Stimulated activated CD4-positive, alpha-beta T cell treated with anti-CD3 and anti-CD28 coated beads, Interleukin-2, amount 100 ng/mL, for 48 hours (primary cell): ENCODE measurements around the gene CDKN2AIP.

Experiments used
- DNase-seq, 2 donors: peaks; one replicate each; pipeline ENCODE4 v3.0.0-alpha.2; 2020

The CDKN2AIP gene, protein sequence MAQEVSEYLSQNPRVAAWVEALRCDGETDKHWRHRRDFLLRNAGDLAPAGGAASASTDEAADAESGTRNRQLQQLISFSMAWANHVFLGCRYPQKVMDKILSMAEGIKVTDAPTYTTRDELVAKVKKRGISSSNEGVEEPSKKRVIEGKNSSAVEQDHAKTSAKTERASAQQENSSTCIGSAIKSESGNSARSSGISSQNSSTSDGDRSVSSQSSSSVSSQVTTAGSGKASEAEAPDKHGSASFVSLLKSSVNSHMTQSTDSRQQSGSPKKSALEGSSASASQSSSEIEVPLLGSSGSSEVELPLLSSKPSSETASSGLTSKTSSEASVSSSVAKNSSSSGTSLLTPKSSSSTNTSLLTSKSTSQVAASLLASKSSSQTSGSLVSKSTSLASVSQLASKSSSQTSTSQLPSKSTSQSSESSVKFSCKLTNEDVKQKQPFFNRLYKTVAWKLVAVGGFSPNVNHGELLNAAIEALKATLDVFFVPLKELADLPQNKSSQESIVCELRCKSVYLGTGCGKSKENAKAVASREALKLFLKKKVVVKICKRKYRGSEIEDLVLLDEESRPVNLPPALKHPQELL

DNA sequence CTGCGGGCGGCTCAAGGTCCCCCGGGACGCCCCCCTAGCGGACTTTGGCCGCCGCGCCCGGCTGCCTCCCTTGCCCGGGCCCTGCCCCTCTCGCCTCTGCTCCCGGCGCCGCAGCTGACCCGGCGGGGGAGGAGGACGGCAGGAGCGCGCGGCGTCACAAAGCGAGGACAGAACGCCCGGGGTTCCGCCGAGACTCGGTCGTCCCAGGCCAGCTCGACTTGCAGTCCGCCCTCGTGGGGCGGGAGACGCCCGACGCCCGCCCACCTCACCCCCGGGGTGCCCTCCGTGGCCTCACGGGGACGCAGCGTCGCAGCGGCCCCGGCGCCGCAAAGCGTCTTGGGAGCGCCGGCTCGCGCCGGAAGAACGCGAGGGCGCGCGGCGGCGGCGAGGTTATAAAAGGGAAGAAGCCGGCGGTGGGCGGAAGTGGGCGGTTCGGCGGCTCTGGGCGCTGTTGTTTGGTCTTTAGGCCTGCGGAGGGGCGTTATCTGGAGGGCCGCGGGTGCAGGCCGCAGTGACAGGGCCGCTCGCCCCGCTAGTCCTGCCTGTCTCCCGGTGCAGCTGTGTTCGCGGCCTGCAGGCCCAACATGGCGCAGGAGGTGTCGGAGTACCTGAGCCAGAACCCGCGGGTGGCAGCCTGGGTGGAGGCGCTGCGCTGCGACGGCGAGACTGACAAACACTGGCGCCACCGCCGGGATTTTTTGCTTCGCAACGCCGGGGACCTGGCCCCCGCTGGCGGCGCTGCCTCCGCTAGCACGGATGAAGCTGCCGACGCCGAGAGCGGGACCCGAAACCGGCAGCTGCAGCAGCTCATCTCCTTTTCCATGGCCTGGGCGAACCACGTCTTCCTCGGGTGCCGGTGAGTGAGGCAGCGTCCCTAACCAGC lies at the start of gene CDKN2AIP:
Gene CDKN2AIP, plus strand, starts transcription at position 423 of the 883 bp plus-strand sequence. Its CDS starts 162 bp downstream, at position 585.
- peak; percentile 90 to 94 for DNase-seq

DNA sequence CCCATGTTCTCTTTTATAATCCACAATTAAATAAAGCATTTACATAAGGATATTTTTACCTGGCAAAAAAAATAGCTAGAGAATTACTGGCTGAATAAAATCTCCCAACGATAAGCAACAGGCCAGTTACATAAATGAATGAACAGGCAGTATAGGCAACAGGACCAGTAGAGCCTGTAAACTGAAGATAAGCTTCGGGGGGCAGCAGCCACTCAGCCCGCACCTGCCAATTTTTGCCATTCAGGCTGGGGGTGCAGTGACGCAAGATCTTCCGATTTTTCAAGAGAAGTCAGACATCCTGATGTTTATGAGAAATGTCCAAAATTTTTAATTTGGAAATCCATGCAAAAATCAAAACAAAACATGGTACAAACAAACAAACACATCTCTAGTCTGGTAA lies 49.0 kb upstream of the CDKN2AIP start:
- DNase-seq = no peak

DNA sequence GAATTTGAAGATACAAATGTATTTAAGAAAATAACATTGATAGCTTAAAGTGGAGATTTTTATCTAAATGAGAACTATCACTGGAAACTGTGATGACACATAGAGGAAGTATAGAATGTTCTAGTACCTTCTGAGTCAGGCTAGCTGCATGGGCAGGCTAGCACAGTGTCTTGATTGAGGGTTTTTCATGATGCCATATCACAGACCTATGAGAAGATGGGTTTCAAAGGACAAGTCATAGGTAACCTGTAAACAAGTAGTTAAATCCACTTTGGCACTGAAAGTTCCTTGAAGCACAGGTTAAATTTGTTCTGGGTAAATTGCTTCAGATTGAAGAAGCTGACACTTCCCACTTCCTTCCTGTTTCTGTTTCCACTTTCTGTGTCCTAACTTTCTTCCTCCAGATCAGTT lies 48.2 kb upstream of the CDKN2AIP start:
- DNase-seq = no peak

DNA sequence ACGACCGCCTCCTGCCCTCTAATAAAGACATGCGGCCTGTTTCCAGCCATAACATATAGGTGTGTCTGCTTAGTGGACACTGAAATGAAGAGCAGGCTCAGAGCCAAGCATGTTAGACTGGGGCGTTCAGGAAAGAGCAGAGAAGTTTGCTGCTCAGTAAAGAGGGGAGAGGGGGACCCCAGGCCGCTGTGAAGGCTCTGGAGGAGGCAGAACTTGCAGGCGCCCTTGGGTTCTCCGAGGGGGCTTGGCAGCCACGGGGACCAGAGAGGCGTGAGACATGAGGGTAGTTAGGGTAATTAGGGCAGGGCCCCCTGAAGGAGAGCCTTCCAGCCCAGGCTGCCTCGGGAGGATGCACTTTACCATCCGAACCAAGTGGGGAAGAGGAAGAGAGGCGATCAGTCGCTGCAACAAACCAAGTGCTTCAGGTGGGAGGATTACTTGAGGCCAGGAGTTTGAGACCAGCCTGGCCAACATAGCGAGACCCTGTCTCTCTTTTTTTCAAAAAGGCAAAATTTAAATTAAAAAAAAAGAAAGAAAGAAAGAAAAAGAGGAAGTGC lies 46.6 kb upstream of the CDKN2AIP start:
- no peak for DNase-seq

DNA sequence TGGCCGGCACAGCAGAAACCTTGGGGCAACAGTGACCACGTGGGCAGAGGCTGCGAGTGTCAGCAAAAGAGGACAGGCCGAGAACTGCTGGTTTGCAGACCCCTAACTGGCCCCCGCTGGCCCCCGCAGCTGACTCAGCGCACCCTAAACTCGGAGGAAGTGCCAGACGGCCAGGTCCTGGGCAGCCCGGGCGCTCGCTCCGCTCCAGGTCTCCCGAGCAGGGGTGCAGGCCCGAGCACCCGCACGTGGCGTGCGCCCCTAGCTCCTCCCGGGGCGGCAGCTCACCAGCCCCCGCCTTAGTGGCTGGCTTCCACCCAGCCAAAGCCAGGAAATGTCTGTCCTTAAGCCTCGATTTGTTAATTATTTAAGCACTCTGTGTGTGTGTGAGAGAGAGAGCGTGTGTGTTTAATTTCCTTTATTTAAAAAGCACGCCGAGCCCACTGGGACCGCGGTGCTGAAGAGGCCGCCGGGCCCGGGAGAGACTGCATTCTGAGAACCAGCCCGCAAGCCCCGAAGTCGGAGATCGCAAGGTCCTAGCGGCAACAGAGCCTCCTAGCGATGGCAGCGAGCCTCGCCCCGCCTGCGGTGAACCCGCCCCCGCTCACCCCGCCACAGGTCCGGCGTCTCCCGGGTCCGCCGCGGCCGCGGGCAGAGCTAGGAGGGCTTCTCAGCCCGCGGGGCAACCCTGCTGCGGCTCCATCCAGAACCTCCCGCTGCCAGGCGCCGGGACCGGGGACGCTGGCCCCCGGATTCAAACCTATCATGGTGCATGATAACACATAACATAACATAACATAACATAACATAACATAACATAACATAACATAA lies 45.9 kb upstream of the CDKN2AIP start:
- DNase-seq = peak; percentile 56 to 67

DNA sequence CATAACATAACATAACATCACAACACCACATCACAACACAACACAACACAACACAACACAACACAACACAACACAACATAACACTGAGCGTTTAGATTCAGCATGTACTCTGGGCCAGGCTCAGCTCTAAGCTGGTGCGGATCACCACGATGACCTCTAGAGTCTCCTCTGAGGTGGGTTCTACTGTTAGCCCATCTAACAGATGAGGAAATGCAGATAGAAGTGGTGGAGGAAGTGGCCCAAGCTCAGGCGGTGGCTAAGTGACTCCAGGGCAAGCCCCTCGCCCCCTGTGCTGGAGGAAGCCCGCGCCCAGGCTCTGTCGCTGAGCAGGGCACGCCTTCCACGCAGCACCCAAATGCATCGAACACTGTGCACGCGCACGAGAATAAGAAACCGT lies 45.3 kb upstream of the CDKN2AIP start:
- DNase-seq = no peak

DNA sequence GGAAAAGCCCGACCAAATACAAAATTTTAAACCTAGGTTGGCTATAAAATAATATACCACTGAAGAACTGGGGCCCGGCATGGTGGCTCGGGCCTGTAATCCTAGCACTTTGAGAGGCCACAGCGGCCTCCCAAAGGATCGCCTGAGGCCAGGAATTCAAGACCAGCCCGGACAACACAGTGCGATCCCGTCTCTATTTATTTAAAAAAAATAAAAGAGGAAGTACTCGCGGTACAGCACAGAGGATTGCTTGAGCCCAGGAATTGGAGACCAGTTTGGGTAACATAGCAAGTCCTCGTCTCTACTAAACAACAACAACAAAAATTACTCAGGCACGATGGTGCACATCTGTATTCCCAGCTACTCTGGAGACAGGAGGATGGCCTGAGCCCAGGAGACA lies 44.8 kb upstream of the CDKN2AIP start:
- no peak for DNase-seq

DNA sequence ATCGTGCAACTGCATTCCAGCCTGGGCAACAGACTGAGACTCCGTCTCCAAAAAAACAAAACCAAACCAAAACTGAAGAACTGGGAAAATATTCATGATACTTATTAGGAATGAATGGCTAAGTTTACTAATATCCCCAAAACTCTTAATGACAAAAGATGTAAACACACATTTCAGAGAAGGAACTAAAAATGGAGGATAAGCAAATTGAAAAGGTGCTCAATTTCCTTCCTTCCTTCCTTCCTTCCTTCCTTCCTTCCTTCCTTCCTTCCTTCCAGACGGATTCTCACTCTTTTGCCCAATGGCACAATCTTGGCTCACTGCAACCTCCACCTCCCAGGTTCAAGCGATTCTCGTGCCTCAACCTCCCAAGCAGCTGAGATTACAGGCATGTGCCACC lies 44.4 kb upstream of the CDKN2AIP start:
- no peak for DNase-seq

DNA sequence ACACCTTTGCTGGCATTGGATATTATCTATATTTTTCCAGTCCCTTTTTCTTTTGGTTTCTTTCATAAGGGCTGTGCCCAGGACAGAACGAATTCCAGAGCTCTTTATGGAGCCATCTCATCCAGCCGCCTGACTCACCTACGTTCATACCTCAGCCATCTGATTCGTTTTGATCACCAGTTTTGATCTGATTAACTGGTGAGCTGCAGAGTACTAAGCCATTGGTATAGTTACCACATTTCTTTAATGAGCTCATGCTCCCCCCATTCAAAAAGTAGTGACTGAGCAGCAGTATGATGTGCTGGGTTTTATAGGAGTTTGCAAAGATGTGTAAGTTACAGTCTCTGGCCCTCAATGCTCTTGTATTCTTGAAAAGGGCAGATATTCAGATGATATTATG lies 43.0 kb upstream of the CDKN2AIP start:
- no peak for DNase-seq

DNA sequence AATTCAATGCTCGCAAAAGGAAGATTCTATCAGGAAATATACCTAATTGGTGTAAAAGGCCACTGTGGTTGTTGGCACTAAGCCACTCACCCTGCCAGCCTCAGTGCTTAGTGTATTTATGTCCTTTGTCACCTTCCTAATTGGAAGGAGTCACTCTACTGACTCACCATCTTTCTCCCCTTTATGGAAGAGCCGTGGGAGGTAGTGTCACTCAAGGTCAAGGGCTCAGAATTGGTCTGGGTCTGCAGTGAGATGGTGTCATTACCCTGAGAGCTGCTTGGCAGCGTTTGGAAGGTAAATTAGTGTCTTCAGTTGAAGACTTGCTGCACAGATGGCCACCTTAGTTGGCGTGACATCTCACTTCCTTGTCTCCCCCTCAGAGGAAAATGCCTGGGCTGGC lies 41.7 kb upstream of the CDKN2AIP start:
- no peak for DNase-seq

DNA sequence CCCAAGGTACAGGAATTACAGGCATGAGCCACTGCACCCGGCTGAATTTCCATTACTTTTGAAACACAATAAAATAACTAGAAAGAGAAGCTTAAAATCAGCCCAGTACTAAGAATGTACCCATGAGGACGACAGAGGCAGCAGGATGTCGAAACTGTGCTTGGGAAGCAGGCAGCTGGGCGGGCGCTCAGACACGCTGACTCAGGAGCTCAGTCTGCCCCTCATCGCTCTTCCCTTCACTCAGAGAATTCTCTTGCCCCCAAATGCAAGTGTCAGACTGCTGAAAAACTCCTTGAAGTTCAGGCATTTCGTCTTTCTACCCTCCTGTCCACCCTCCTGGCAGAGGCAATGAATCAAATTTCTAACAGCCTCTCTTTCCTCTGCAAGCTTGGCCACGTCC lies 41.0 kb upstream of the CDKN2AIP start:
- DNase-seq = no peak

DNA sequence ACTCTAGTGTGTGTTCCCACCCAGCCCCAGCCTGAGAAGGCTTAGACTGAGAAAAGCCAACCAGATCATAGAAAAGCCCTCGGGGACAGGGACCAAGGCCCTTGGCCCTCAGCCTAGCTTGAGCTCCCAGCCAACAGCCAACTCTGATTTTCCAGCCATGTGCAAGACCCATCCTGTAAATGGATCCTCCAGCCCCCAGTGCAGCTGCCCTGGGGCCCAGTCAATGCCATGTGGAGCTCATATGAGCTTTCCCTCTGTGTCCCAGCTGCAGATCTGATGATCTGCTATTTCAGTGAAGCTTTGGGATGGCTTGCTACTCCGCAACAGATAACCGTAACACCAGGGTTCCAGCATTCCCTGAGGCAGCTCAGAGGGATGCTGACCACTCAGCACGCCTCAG lies 40.5 kb upstream of the CDKN2AIP start:
- no peak for DNase-seq

DNA sequence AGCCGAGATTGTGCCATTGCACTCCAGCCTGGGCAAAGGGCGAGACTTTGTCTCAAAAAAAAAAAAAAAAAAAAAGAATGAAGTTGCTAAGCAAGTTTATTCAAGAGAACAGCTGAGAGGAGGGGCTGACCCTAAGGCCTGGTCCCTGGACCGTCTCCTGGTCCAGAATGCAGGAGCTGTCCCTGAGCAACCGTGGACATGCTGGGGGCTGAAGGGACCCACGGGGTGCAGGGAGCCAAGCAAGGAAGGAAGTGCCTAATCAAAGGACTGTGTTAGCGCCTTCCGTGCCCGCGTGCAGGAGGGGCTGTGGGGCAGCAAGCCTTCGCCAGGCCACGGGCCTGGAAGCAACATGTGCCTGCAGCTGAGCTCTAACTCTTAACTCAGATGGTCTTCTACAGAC lies 39.1 kb upstream of the CDKN2AIP start:
- no peak for DNase-seq

DNA sequence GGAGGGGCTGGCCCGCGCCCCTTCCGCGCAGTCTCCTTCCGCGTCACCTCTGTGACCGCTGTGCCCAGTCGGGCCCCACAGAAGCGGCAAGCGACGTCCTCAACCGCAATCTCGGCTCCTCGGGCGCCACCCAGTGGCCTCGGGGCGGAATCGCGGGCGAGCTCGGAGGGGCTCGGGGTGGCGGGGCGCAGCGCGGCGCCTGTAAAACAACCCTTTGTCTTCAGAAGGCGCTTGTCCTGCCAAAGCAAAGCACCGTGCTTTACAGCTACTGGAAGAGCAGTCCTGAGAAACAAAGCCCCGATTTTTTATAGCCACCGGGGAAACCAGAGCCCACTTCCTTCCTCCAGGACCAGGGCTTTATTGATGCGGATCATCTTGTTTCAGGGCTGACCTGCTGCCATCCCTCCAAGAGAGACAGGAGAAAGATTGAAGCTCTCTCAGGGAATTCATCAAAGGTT lies 37.3 kb upstream of the CDKN2AIP start:
- DNase-seq = peak; percentile 95 to 98

DNA sequence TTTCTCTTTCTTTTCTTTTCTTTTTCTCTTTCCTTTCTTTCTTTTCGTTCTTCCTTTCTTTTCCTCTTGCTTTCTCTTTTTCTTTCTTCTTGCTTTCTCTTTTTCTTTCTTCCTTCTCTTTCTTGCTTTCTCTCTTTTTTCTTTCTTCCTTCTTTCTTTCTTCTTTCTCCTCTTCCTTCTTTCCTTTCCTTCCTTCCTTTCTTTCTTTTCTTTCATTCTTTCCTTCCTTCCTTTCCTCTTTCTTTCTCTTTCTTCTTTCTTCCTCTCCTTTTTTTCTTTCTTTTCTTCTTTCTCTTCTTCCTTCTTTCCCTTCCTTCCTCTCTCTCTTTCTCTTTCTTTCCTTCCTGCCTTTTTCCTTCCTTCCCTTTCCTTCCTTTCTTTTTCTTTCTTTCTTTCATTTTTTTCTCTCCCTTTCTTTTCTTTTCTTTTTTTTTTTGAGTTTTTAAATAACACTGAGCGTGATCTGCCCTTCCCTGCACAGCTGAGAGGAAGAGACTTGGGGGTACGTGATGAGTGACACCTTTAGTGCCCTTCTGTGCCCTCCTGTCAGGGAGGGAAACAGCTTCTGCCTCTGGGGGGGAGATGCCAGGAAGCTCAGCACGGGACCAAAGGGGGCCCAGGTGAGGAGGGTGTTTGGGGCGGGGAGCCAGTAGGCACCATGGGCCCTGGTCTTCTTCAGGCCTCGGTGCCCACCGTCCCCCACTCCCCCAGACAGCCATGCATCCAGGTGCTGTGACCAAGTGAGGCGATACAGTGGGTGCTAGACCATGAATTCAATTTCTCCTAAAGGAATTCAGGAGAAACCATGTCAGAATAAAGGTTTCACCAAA lies 36.6 kb upstream of the CDKN2AIP start:
- no peak for DNase-seq

DNA sequence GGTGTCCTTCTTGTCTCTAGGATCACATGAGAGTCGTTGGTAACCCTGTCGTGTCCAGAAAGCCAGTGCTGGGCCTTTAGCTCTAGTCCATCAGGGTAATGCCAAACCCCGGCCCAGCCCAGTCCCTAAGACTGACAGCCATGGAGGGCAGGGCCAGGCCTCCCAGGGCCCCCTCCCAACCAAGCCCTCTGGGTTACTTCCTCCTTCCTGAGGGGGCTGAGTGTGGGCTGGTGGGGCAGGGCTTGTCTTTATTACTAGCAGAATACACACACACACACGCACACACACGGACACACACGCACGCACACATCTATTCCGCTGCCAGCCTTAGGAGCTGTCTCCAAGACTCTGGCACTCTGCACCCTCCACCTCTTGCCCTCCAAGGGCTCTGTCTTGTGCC lies 35.6 kb upstream of the CDKN2AIP start:
- DNase-seq = no peak

DNA sequence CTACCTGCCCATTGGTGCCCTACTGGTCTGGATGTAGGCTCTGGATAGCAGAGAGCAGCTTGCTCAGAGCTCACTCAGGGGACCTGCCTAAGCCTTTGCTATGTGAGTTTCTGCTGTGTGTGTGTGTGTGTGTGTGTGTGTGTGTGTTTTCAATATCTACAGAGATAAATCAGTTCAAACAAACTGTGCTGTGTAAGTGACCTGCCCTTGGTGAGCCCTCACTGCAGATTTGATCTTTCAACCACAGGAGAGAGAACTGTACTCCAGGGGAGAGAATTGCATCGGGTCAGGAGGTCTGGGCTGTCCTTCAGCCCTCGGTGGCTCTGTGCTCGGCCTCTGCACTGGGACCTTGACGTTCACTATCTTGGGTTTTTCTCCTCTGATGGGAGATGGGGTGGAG lies 35.0 kb upstream of the CDKN2AIP start:
- DNase-seq = no peak

DNA sequence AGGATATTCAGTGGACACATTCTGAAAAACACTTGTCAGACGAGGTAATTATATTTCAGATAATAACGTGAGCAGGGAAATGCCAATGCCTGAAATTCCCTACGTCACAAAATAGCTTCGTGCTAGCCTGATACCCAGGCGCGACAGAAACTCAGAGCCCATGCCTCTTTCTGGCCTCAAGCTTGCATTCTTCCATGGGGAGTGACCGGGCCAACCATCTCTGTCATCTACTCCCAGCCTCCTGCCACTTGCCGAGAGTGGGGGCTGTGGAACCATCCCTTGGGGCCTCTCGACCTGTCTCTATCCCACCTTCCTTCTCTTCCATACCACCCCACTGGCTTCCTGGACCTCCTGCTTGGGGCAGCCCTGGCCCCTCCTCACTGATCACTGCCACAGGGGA lies 34.5 kb upstream of the CDKN2AIP start:
- no peak for DNase-seq

DNA sequence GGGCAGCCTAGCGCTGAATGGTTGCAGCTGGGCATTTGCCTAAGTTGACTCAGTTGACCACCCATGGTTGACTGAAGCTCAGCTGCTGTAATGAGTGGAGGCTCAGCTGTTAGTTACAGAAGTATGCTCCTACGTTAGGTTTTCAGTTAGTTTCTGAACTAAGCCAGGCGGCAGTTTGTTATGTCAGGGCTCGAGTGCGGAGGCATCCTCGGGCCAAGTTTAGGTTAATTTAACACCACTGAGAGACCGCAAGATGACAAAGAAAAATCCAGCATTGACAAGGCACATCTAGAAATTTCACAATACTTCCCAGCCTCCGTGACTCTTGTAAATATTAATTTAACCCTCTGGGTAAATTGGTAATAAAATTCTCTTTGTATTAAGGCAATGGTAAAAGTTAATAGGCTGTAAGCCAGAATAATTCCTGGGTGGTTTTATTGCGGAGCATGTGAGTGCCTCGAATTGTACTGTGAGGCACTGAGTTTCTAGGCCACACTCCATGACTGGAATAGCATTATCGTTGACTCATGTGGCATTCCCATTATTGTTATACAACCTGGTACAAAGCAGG lies 33.1 kb upstream of the CDKN2AIP start:
- DNase-seq = no peak

DNA sequence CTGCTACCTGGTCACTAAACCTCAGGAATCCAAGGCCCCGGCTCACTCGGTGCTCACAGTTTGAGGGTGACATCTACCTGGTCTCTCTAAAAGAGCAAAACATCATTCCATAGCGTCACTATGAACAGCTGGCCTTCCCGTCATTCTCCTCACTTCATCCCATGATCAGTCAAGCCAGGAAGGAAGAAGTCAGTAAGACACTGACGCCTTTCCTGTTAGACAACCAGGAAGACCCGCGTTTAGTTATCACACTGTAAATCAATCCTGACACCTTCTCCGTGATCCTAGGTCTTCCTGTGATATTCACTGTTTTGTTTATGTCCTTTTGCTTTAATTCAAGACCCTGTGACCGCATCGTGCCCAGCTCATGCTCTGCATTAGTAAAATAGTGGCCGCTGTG lies 31.6 kb upstream of the CDKN2AIP start:
- no peak for DNase-seq
